ENCODE measurements around the gene POU2AF1. TPM values are rescaled to one million over a fixed set of nuclear protein-coding genes. Genes with fewer than 3 reads are reported as not detected.

The POU2AF1 gene
- total RNA-seq, 2 experiments from 2014 or later, result 3.6 to 4.5 TPM

DNA sequence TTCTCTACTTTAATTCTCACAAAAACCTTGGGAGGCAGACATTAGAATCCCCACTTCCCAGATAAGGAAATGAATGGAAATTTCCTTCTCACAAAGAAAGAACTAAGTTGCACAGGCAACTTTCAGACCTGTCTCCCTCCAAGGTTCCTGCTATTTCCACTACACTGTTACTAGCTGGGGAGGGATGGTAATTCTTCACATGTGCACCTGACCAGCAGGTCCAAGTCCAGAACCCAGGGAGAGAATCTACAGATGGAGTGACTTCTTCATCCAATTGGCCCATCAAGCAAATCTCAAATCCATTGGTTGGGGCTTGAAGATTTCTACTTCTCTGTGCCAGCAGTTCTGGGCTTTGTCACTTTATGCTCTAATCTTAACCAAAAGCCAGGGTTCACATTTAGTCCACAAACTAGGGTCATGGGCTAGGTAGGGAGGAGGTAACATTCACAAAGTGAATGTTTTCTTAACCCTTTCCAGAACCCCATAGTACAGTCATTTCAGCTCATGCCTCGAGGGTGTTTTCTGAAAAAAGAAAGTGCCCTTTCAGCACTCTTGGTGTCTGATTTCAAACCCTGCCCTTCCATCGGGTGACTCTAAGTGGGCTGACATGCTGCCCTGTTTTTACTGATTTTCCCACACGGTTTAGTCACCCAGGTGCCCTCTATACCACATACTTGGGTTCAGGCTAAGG lies 2.7 kb downstream of the POU2AF1 start:
- ChIA-PET CTCF (interaction anchor here (0.7 to 1.3 kb wide), 2 partner anchors 47 to 87 kb away, joined by 3 read pairs; no protein-coding TSS in a partner anchor), POLR2A (interaction anchor here (1.0 kb wide), 1 partner anchor 16 kb away, joined by 5 read pairs; no protein-coding TSS in a partner anchor)
- intact Hi-C loops (cut with micrococcal nuclease), result loop anchor here (5.0 kb wide), 2 partner anchors 41 to 156 kb away; no protein-coding TSS in a partner anchor
- TF ChIP-seq CTCF (IDR thresholded peaks at IDR 0.05), result no peak
- H3K36me3 Mint-ChIP-seq (ENCODE audit: low read depth), result no peaks in the 10 kb centered on the region
- H3K4me3 Mint-ChIP-seq, result no peak overlapping the region
- no peaks in the 10 kb centered on the region for H3K27me3 Mint-ChIP-seq
- ATAC-seq (peak; percentile 25), DNase-seq (peak; percentile 53)
- H3K27ac Mint-ChIP-seq, result peak overlapping the region; percentile 75
- H3K9me3 Mint-ChIP-seq, result no peaks in the 10 kb centered on the region
- H3K4me1 Mint-ChIP-seq (ENCODE audit: low read depth), result peaks cover 69% of the 10 kb centered on the region

DNA sequence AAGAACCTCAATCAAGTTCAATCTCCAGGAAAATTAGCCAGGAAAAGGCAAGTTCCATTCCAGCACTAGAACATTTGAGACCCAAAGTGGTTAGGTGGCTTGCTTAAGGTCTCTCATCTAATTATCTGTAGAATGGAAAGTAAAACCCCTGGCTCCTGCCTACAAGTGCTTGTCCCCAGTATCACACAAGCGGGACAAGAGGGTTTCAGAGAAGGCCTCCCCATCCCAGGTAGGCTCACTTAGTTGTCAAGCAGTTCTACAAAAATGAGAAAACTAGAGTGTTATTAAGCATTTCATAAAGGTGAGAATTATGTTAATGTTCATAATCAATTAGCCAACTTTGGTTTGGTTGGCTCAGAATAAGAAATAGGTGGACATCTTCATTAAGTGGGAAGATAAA lies 5.5 kb downstream of the POU2AF1 start:
- no peaks in the 10 kb centered on the region for H3K9me3 Mint-ChIP-seq
- ChIA-PET POLR2A (no interaction called here), CTCF (interaction anchor here (1.1 to 2.1 kb wide), 2 partner anchors 55 to 56 kb away, joined by 3 to 10 read pairs; no protein-coding TSS in a partner anchor)
- ATAC-seq (no peak), DNase-seq (no peak)
- intact Hi-C loops (cut with micrococcal nuclease), result no loop called here
- H3K27me3 Mint-ChIP-seq, result no peaks in the 10 kb centered on the region
- no peak for TF ChIP-seq CTCF (IDR thresholded peaks at IDR 0.05)
- no peak overlapping the region for H3K27ac Mint-ChIP-seq
- H3K36me3 Mint-ChIP-seq (ENCODE audit: low read depth), result no peaks in the 10 kb centered on the region
- H3K4me1 Mint-ChIP-seq (ENCODE audit: low read depth), result peaks cover 52% of the 10 kb centered on the region
- H3K4me3 Mint-ChIP-seq, result no peak overlapping the region

DNA sequence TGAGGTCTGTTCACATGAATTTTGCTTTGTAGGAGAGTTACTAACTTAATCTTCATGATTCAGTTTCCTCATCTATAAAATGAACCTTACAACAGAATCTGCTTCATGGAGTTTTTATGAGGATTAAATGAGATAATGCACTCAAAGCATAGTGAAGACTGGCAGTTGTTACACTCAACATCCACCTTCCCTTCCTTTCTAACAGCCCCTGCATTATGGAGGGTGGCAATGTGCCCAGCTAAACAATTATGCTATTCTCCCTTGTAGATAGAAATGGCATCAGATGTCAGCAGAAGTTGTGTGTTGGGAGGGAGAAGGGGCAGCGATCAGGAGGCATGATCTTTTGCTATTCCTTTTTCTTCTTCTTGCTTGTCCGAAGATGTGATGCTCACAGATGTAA lies 6.5 kb downstream of the POU2AF1 start:
- intact Hi-C loops (cut with micrococcal nuclease), result no loop called here

GRCh38 chr11:111370902-111371578 lies 8.0 kb downstream of the POU2AF1 start:
- Mint-ChIP-seq H3K9me3 (no peaks in the 10 kb centered on the region), H3K27ac (peak overlapping the region; percentile 72), H3K36me3 (ENCODE audit: low read depth) (no peaks in the 10 kb centered on the region), H3K27me3 (no peaks in the 10 kb centered on the region), H3K4me1 (ENCODE audit: low read depth) (peaks cover 27% of the 10 kb centered on the region), H3K4me3 (no peak overlapping the region)
- ChIA-PET CTCF (interaction anchor here (0.9 to 2.0 kb wide), 2 partner anchors 58 to 84 kb away, joined by 3 to 9 read pairs; no protein-coding TSS in a partner anchor), POLR2A (no interaction called here)
- DNase-seq (peak; percentile 63), ATAC-seq (peak; percentile 82)
- intact Hi-C loops (cut with micrococcal nuclease), result no loop called here
- no peak for TF ChIP-seq CTCF (IDR thresholded peaks at IDR 0.05)

More for the DNA sequence above, 6.5 kb downstream of the POU2AF1 start:
- no peak for TF ChIP-seq CTCF (IDR thresholded peaks at IDR 0.05)
- peak overlapping the region; percentile 44 for H3K27ac Mint-ChIP-seq
- no peaks in the 10 kb centered on the region for H3K27me3 Mint-ChIP-seq
- ATAC-seq (no peak), DNase-seq (no peak)
- H3K4me1 Mint-ChIP-seq (ENCODE audit: low read depth), result peaks cover 42% of the 10 kb centered on the region
- CTCF ChIA-PET, result interaction anchor here (1.2 to 2.1 kb wide), 3 partner anchors 9 to 74 kb away, joined by 3 to 10 read pairs (median 3); no protein-coding TSS in a partner anchor
- no peaks in the 10 kb centered on the region for H3K9me3 Mint-ChIP-seq
- H3K36me3 Mint-ChIP-seq (ENCODE audit: low read depth), result no peaks in the 10 kb centered on the region
- H3K4me3 Mint-ChIP-seq, result no peak overlapping the region
- POLR2A ChIA-PET, result no interaction called here

Measured in activated CD8-positive, alpha-beta T cell treated with anti-CD3 and anti-CD28 coated beads for 36 hours (primary cell).